Activated CD8-positive, alpha-beta T cell treated with anti-CD3 and anti-CD28 coated beads for 36 hours (primary cell): ENCODE results near the gene CLDN11. TPM values are rescaled to one million over a fixed set of nuclear protein-coding genes. Genes with fewer than 3 reads are reported as not detected.

Experiments used
- ATAC-seq: fragments of 200-7000 bp; cut with Tn5 transposase; one replicate; pipeline ENCODE4 v1.10.0; 2021; ENCODE audit warnings: mild to moderate bottlenecking, moderate library complexity
- CTCF ChIA-PET: fragments of 350-600 bp; sonication (Branson Sonifier 250); formaldehyde crosslinking; loops from one replicate; lab custom pipeline; 2021; ENCODE audit warnings: antibody characterized with exemption; lab: Charles Lee
- POLR2A ChIA-PET: fragments of 350-600 bp; sonication (Branson Sonifier 250); formaldehyde crosslinking; loops from one replicate; lab custom pipeline; 2021; ENCODE audit warnings: antibody characterized with exemption; lab: Charles Lee
- DNase-seq: peaks from one replicate; pipeline ENCODE4 v3.0.0-alpha.2; 2020
- H3K27ac Mint-ChIP-seq: one replicate; pipeline ENCODE4 v1.8.0; 2021; ENCODE audit warnings: mild to moderate bottlenecking, mixed read lengths
- H3K27me3 Mint-ChIP-seq: one replicate; pipeline ENCODE4 v1.8.0; 2021; ENCODE audit warnings: mixed read lengths
- H3K36me3 Mint-ChIP-seq: one replicate; pipeline ENCODE4 v1.8.0; 2021; ENCODE audit warnings: low read depth, mixed read lengths
- H3K4me1 Mint-ChIP-seq: one replicate; pipeline ENCODE4 v1.8.0; 2021; ENCODE audit warnings: low read depth, mixed read lengths
- H3K4me3 Mint-ChIP-seq: one replicate; pipeline ENCODE4 v1.8.0; 2021; ENCODE audit warnings: mild to moderate bottlenecking, moderate library complexity, mixed read lengths
- H3K9me3 Mint-ChIP-seq: one replicate; pipeline ENCODE4 v1.8.0; 2021; ENCODE audit warnings: mixed read lengths
- CTCF ChIP-seq: fragments of 200-600 bp; IDR thresholded peaks from one replicate; pipeline ENCODE4 v1.8.0; 2022; ENCODE audit warnings: antibody characterized with exemption, mild to moderate bottlenecking
- intact Hi-C: fragments of 100-400 bp; cut with micrococcal nuclease; formaldehyde crosslinking; loops from one replicate; pipeline ENCODE4 v1.10.0; 2022
- microRNA-seq: library from miRNA; unstranded; fragments of <30 nt; microRNA quantifications from one replicate; pipeline ENCODE4 v1.2.0, GENCODE V29; 2022; ENCODE audit warnings: borderline microRNAs expressed, borderline replicate concordance
- total RNA-seq, 2 experiments: library from RNA; stranded (reverse); gene quantifications; one replicate each; pipeline ENCODE4 v1.2.3, GENCODE V29; 2021

Gene CLDN11
- total RNA-seq, 2 experiments from 2014 or later, result not detected

DNA sequence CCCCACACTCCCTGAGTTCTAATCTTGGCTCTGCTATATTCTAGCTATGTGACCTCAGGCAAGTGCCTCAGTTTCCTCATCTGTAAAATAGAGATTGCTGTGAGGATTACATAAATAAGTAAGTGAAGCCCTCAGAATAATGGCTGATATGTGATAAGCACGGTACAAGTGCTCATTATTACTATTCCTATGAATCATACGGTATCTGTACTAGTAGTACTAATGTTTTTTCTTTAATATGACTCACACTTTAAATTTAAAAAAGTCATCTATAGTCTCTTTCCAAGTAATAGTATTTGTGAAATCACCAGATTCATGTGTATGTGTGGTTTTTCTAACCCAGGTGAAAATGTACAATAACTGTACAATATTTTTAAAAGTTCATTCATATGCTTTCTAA, 58.7 kb downstream of the CLDN11 start:
- Mint-ChIP-seq H3K27ac (no peak overlapping the region), H3K9me3 (no peaks in the 10 kb centered on the region), H3K4me3 (no peak overlapping the region), H3K36me3 (no peaks in the 10 kb centered on the region), H3K4me1 (no peaks in the 10 kb centered on the region), H3K27me3 (peaks cover 9% of the 10 kb centered on the region)
- no peak for DNase-seq
- no peak for TF ChIP-seq CTCF
- POLR2A ChIA-PET, result no interaction called here
- no peak for ATAC-seq
- intact Hi-C loops, result no loop called here
- CTCF ChIA-PET, result interaction anchor here (1.7 kb wide), 1 partner anchor 11 kb away, joined by 4 read pairs; no protein-coding TSS in a partner anchor

DNA sequence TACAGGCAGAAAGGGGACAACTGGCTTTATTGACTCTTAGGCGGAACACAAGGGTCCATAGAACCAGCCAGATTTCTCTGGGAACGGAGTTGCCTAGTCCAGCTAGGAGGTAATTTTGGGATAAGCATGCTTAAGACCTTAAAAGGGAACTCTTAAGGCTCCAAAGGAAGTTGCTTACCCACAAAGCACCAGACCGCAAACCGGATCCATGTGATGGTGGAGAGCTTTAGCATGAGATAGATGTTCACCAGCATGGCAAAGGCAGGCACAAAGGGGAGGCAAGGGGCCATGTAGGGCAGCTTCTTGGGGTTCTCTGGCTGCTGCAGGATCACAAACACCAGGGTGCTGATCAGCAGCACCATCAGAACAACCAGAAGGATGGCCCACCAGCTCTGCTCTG, 61.4 kb downstream of the CLDN11 start:
- ATAC-seq, result no peak
- Mint-ChIP-seq H3K9me3 (no peaks in the 10 kb centered on the region), H3K36me3 (no peaks in the 10 kb centered on the region), H3K4me1 (no peaks in the 10 kb centered on the region), H3K27me3 (peaks cover 3% of the 10 kb centered on the region), H3K4me3 (no peak overlapping the region), H3K27ac (no peak overlapping the region)
- no peak for TF ChIP-seq CTCF
- no peak for DNase-seq
- intact Hi-C loops, result no loop called here
- ChIA-PET POLR2A (no interaction called here), CTCF (interaction anchor here (1.0 kb wide), 1 partner anchor 13 kb away, joined by 3 read pairs; no protein-coding TSS in a partner anchor)

DNA sequence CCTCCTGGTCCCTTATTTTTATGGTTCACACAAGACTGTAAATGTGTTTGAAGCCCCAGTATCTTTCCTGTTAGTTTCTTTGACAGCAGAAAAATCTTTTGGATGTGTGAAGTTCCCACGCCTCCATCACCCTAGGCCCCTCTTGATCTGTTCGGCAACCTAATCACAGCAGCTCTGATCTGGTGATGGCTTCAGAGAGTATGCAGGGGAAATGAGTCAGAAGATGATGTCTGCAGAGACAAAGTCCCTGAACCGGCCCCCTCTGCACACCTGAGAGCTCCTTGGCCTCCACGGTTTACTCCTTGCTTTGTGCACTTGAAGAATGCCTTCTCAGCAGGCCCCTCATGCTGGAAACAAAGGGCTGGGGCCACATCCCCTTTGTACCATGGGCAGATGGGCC, 63.5 kb downstream of the CLDN11 start:
- Mint-ChIP-seq H3K27me3 (peaks cover 12% of the 10 kb centered on the region), H3K36me3 (no peaks in the 10 kb centered on the region), H3K4me3 (no peak overlapping the region), H3K9me3 (no peaks in the 10 kb centered on the region), H3K27ac (no peak overlapping the region), H3K4me1 (no peaks in the 10 kb centered on the region)
- CTCF ChIA-PET, result interaction anchor here (1.1 to 2.0 kb wide), 2 partner anchors 10 to 68 kb away, joined by 4 to 7 read pairs; no protein-coding TSS in a partner anchor
- TF ChIP-seq CTCF, result no peak
- no peak for ATAC-seq
- DNase-seq, result no peak
- intact Hi-C loops, result no loop called here
- POLR2A ChIA-PET, result no interaction called here

- ATAC-seq (no peak), DNase-seq (no peak)
- Mint-ChIP-seq H3K4me3 (no peak overlapping the region), H3K9me3 (no peaks in the 10 kb centered on the region), H3K27ac (no peak overlapping the region), H3K27me3 (peaks cover 14% of the 10 kb centered on the region), H3K36me3 (no peaks in the 10 kb centered on the region), H3K4me1 (no peaks in the 10 kb centered on the region)
- no peak for TF ChIP-seq CTCF
- ChIA-PET POLR2A (no interaction called here), CTCF (interaction anchor here (1.1 kb wide), 1 partner anchor 70 kb away, joined by 3 read pairs; no protein-coding TSS in a partner anchor)
- intact Hi-C loops, result no loop called here
These were observed 65.0 kb downstream of the CLDN11 start for GRCh38 chr3:170483485-170484262.

Small RNA genes within 50 kb of the gene (microRNA-seq; reads per million reads assigned to microRNA genes)
- gene MIR6828, result not detected

Other genes with a start within 250 kb of the CLDN11 start
- gene PHC3, start 237.1 kb upstream of the CLDN11 start, total RNA-seq, result 10 to 100 TPM; 50.1 to 53.0 TPM
- gene PRKCI, start 196.4 kb upstream of the CLDN11 start, total RNA-seq, result 10 to 100 TPM; 17.4 to 21.3 TPM
- gene SKIL, start 61.2 kb upstream of the CLDN11 start, total RNA-seq, result 10 to 100 TPM; 13.2 to 14.2 TPM
- not detected for gene SLC7A14, start 167.2 kb downstream of the CLDN11 start, total RNA-seq